Measurements from ENCODE around the gene TMEM87B.

The TMEM87B gene

GRCh38 chr2:112054847-112055729 is at the start of gene TMEM87B:
TSS of gene TMEM87B (plus strand) at chr2:112055269. CDS start at chr2:112055592, 323 bp downstream.
- peak; percentile 93 for DNase-seq

- no peak for DNase-seq
Observed at GRCh38 chr2:112005406-112006075, 49.5 kb upstream of the TMEM87B start.

DNA sequence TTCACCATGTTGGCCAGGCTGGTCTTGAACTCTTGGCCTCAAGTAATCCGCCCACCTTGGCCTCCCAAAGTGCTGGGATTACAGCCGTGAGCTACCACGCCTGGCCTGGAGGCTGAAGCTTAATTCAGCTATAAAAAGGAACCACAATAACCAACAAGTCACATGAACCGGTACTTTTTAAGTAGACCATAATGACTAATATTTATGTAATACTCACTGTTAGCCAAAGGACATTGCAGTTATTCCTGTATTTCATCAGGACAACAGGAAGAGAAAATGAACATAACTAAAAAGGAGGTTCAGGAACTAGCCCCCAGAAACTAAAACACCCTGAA is 49.0 kb upstream of the TMEM87B start:
- no peak for DNase-seq

GRCh38 chr2:112007493-112007892 is 47.6 kb upstream of the TMEM87B start:
- no peak for DNase-seq

DNA sequence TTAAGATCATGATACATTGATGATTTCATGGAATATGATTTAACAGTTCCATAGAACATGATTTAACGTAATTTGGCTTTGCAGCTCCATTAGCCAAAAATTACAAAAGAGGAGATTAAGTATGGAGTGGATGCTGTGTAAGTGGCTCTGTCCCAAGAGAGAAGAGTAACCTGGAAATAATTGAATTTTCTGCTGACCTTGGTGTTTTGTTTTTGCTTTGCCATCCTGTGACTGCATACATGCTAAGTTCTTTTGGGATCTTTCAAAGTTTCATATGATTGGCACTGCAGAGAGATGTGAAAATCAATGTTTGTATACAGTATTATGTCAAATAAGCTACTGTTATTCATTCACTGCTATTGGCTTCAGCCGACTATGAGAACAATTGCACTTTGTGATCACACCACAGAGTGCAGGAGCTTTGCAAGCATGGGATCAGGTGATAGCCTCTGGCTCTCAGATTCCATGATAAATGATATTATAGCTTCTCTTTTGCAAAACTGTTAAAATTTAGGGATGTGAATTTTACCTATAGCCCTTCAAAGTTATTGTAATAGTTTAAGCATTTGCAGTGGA is 46.1 kb upstream of the TMEM87B start:
- no peak for DNase-seq

GRCh38 chr2:112010751-112011150 is 44.3 kb upstream of the TMEM87B start:
- no peak for DNase-seq

DNA sequence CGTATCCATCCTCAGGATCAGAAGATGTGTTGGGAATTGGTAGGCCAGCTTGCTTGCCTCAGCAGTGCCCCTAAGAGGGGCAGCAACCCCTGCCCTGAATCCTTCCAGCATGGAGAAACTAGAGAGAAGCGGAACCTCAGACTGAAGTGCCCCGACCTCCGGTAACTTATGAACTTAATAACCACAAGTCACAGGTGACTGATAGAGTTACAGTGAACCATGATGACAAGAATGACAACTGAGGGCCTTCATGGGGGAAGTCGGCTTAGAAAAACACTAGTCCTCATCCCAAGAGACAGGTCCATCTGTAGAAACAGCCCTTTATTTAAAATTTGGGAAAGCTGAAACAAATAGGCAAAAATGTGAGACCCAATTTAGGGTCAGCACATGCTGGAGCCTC is 42.5 kb upstream of the TMEM87B start:
- DNase-seq, result no peak

DNA sequence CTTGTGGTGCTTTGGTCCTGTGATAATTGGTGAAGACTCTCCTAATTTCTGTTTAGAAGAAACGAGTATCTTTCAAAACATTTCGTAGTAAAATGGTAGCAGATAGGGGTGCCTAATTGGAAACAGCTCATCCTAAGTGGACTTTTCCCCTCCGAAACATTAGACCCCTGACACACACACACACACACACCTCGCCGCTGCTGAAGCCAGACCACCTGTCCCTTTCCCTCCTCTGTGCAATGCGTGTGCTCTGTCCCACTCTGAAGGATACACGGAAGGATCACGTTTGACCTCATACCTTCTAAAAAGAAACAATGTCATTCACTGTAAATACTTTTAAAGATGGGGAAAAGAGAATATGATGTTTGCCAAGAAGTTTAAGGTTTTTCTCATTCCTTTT is 36.2 kb upstream of the TMEM87B start:
- no peak for DNase-seq

DNA sequence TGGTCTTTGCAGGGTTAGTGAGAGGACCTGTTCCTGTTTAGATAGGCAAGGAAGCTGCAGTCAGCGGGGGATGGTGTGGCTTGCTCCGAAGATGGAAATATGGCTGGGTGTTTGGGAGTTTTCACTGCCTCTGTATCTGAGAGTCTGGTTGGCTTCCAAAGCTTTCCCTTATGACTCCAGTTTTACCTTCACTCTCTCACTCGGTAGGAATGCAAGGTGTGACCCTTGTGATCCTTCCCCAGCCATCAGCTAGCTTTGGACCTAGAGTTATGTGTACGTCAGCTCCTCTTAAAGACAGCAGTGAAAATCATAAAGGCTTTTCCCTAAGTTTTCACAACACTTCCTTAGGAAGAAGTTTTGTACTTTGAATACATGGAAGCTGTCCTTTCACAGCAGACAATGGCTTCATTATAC is 35.5 kb upstream of the TMEM87B start:
- DNase-seq, result no peak

- DNase-seq, result no peak
Observed at GRCh38 chr2:112020561-112020960, 34.5 kb upstream of the TMEM87B start.

- DNase-seq, result no peak
Observed at GRCh38 chr2:112021290-112021689, 33.8 kb upstream of the TMEM87B start.

DNA sequence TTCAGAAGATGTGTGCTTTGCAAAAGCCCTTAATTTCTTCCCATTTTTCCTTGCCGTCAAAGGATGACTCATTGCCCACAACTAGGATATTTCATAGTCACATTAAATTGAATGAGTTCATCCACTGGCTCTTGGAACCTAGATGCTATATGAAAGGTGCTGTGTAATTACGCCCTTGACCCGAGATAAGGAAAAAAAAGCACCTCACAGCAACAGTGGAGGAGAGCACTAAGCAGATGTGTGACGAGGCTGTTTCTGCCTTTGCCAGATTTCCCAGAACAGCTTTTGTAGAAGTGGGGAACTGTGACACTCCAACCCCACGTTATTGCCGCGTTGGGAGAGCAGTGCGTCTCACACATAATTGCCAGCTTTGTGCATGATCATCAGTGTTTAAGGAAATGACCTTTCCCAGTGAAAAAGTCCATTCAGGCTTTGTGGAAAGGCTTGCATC is 33.3 kb upstream of the TMEM87B start:
- DNase-seq, result no peak

DNA sequence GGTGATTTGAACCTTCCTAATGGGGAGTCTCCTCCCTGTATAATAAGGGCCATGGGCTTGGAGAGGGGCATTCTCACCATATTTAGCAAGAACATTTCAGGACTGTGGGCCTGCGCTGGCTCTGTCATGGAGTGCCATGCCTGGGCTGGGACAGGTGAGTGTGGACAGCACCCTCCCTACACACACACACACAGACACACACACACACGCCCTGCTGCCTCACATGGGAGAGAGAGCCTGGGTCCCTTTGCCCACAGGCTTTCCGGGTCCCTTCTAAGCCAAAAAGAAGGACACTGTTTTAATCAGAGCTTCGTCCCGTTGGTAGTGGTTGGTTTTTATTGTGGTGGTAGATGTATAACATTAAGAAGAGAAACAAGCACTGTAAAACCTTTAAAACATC is 31.4 kb upstream of the TMEM87B start:
- DNase-seq, result no peak

DNA sequence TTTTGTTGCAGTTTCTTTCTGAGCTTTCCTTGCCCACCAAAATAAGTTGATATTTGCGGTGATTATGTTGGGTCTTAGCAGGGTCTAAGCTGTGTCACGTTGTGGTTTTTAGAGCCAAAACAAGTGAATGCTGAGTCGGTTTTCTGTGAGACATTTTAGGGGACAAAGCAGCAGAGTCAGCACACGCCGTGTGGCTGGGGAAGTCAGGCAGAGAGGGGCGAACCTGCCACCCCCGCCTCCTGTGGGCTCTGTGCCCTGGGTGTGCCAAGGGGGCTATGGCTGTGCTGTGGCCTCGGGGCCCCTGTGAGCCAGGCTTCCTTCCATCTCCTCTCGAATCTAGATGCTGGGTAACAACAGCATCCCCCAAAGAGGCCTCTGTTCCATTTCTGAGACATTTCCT is 30.8 kb upstream of the TMEM87B start:
- no peak for DNase-seq

DNA sequence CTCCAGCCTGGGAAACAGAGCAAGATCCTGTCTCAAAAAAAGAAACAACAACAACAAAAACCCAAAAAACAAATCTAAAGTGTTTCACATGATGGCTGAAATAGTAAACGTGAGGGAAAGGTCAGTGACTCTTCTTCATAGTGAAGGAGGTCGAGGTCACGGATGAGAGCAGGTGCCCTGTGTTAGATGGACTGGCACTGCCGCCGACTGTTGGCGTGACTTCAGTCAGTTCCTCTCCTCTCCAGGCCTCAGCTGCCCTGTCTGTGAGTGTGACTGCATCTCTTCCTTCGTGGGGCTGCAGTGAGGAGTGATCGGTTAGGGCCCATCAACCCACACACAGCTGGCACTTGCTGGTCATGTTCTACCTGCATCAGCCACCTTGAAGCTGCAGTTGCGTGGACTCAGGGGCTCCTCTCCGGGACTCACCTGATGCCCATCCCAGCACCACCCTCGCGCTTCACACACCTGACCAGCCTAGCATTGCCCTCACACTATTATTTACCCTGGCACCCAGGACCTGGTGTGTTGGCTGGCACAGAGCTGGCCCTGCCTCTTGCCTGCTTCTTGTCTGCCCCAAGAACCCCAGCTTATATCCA is 30.1 kb upstream of the TMEM87B start:
- no peak for DNase-seq

- DNase-seq, result no peak
Observed at GRCh38 chr2:112026509-112026908, 28.6 kb upstream of the TMEM87B start.

GRCh38 chr2:112027767-112028166 is 27.3 kb upstream of the TMEM87B start:
- no peak for DNase-seq

DNA sequence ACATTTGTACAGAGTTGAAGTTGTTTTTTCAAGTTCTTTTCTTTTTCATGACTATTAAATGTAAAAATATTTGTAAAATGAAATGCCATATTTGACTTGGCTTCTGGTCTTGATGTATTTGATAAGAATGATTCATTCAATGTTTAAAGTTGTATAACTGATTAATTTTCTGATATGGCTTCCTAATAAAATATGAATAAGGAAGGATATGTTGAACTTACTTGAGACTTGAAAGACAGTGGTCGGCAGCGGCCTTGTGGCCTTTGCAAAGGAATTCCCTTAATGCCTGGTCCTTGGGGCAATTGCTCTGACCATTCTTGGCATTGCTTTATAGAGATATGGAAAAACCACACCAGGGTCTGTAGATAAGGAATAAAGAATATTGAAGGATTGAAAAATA is 25.9 kb upstream of the TMEM87B start:
- DNase-seq, result no peak

DNA sequence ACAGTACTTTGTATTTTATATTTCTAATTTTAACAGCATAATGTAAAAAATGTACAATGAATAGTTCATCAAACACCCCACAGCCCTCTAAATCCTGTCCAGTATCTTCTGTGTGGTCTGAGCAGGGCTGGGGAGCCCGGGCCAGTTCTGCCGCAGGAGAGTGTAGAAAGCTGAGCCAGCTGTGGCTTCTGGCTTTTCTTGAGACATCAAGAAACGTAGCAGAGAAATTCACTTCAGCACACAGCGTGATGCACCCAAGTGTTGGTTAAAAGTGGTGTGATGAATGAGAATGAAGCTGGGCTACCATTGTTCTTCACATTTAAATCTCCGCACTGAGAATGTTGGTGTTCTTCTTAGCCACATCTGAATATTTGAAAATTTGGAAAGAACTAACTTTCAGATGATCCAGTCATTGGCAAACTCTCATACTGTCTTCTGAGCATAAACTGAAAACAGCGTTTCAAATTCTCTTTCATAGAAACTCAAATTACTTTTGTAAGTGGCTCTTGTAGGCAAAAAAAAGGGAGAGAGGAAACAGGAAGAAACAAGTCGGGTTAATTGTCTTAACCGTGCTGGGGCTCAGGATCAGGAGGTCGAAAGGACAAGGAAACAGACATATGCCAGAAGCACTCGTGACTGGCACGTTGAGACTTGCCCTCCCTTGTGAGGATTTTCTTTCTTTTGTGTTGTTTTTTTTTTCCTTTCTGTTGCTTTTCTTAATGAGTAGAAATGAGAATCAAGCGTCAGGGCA is 23.4 kb upstream of the TMEM87B start:
- DNase-seq, result peak; percentile 15

GRCh38 chr2:112032224-112032586 is 22.9 kb upstream of the TMEM87B start:
- DNase-seq, result no peak

- no peak for DNase-seq
Observed at GRCh38 chr2:112032689-112033465, 22.2 kb upstream of the TMEM87B start.

GRCh38 chr2:112033600-112033999 is 21.5 kb upstream of the TMEM87B start:
- DNase-seq, result no peak

Measured in retina (tissue), 1 donor.